HG02885 (cell line): ENCODE measurements around the gene ZNF287.
"Not testable (repeated sequence)": the region's sequence is repeated elsewhere in the genome, so short reads cannot be mapped to it uniquely, and the experiment has no call there.

ENCODE experiments used
- ATAC-seq: cut with Tn5 transposase; IDR thresholded peaks from one replicate; pipeline ENCODE4 v1.9.1; 2021; ENCODE audit warnings: mild to moderate bottlenecking; ENCODE audit not compliant: unreplicated experiment, poor library complexity

The ZNF287 gene

GRCh38 chr17:16568541-16569357 lies at the start of gene ZNF287:
ZNF287 (minus strand) TSS chr17:16569204; CDS start chr17:16567731, 1,473 bp downstream.
- ATAC-seq = peak; percentile 94

- ATAC-seq = no peak
Measured at GRCh38 chr17:16617481-16618060, 48.6 kb upstream of the ZNF287 start.

DNA sequence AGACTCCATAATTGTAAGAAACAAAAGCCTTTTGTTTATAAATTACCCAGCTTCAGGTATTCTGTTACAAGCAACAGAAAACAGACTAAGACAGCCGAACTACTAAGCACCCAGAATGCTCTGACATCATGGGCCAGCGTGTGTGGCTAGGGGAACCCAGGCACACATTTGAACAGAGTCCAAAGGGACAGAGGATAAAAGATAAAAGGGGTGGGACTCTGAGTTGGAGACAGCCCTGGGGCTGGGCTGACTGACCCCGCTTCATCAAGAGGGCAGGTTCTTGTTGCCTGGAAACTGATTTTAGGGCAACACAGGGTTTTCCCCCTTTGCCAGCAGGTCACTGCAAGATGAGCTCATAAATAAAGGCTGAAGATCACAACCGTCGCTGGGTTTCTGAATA lies 30.5 kb upstream of the ZNF287 start:
- no peak for ATAC-seq

DNA sequence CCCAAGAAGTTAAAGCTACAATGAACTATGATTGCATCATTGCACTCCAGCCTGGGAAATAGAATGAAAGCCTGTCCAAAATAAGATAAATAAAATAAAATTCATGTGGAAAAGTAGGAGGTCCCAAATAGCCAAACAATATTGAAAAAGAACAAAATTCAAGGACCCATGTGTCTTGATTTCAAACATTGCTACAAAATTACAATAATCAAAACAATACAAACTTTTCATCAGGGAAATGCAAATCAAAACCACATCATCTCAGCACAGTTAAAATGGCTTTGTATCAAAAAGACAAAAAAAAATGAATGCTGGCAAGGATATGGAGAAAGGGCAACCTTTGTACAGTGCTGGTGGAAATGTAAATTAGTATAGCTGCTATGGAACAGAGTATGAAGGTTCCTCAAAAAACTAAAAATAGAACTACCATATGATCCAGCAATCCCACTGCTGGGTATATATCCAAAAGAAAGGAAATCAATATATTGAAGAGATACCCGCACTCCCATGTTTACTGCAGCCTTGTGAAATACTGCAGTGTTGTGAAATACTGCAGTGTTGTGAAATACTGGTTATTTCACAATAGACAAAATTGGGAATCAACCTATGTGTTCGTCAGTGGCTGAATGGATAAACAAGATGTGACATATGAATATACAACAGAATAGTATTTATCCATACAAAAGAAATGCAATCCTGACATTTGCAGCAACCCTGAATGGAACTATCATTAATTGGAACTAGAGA lies 24.5 kb upstream of the ZNF287 start:
- no peak for ATAC-seq

DNA sequence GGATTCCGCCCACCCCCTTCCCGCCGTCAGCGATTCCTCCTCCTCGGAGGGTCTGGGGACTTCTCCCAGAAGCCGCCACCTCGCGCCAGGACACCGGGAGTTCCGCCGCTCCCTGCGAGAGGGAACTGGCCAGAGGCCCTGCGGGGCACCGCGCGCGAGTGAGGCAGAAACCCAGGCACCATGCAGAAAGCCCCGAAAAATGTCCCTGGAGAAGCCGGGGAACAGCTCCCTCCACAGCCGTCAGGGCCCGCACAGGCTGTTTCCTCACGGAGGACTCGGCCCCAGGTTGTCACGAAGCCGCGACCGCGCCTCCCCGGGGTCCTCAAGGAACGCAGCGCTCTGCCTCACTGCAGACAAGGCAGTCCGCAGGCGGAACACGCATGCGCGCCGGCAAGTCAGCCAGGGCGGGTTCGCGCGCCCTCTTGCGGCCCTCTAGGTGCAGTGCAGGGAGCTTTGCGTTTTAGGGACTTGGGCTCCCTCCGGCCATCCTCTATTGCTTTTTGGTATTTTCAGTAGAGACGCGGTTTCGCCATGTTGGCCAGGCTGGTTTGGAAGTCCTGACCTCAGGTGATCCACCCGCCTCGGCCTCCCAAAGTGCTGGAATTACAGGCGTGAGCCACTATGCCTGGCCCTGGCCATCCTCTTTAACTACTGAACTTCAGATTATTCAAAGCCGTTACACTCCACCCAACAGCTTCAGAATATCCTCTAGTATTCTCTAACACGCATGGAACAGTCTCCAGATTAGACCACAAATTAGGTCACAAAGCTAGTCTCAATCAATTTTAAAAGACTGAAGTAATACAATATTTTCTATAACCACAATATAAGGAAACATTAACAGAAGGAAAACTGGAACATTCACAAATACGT lies 20.3 kb upstream of the ZNF287 start:
- ATAC-seq = peak; percentile 84

DNA sequence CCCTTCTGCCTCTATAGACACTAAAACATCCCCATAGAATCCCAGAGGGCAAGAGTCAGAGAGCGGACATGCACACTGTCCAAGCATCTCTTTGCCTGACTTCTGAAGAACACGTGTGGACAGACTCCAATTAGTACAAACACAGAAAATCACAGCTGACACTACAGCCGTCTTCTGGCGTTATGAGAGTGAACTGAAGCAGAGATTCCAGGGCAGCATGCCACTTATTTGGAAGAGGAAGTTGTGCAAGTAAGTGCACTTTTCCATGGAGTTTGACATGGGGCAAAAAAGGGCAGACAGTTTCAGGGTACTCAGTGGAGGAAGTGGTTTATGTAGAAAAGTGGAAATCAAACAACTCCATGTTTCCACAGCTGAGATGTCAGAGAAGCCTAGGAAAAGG lies 16.8 kb upstream of the ZNF287 start:
- no peak for ATAC-seq

DNA sequence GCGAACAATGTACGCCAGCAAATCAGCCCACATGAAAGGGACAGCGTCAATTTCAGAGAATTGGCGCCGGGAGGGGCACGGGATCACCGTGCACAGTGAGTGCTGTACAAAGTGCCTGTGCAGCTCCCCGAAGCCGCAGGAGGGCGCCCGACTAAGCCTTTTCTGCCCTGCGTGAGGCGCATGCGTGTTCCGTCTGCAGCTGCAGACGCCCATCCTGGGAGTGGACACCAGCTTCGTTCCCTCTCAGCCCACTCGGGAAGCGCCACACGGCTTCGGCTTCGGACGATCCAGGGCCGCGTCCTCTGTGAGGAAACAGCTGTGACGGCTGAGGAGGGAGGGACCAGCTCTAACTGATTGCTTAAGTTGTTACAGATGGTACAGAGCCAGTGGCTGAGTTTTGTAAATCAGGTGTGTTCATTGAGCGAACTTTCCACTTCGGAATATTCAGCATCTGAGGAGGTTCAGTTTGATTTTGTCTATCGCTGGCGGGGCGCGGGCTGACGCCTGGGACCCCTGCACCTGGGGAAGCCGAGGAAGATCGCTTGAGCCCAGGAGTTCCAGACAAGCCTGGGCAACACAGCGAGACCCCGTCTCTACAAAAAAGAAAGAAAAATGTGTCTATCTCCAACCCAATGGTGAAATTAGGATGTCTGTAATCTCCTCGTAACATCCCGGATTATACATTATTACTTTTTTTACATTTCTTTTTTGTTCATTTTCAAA lies 15.4 kb upstream of the ZNF287 start:
- ATAC-seq = no peak

DNA sequence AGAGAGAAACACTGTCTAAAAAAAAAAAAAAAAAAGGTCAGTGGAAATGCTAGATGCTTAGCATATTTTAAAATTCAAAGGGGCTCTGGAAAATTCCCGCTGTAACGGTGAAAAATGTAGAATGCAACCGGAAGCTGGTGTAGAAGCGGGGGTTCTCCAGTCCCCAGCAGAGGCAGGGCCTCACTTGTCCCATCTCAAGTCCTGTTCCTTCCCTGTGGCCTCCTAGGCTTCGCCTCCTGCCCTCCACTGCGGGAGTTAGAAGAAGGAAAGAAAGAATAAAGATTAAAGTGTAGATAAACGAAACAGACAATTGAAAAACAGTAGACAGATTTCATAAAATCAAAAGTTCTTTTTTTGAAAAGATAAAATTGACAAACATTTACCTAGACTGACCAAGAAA lies 14.8 kb upstream of the ZNF287 start:
- ATAC-seq = no peak

- ATAC-seq = no peak
Measured at GRCh38 chr17:16573466-16573865, 4.5 kb upstream of the ZNF287 start.

DNA sequence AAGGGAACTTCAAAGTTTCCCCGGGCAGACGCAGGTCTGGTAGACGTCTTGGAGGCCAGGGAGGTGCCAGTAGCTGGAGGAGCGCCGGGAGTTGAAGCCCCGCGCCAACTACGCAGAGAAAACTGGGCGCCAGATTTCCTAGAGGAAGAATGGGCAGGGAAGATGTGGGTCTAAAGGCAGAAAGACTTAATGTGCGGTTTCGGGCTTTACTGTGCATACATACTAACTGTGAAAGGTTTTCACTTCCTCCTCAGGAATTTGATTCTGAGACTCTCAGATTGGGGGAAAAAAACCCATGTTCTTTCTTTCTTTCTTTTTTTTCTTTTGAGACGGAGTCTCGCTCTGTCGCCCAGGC lies 331 bp upstream of the ZNF287 start:
- peak; percentile 35 for ATAC-seq

GRCh38 chr17:16552637-16553045 lies 16.4 kb downstream of the ZNF287 start:
- ATAC-seq = no peak

DNA sequence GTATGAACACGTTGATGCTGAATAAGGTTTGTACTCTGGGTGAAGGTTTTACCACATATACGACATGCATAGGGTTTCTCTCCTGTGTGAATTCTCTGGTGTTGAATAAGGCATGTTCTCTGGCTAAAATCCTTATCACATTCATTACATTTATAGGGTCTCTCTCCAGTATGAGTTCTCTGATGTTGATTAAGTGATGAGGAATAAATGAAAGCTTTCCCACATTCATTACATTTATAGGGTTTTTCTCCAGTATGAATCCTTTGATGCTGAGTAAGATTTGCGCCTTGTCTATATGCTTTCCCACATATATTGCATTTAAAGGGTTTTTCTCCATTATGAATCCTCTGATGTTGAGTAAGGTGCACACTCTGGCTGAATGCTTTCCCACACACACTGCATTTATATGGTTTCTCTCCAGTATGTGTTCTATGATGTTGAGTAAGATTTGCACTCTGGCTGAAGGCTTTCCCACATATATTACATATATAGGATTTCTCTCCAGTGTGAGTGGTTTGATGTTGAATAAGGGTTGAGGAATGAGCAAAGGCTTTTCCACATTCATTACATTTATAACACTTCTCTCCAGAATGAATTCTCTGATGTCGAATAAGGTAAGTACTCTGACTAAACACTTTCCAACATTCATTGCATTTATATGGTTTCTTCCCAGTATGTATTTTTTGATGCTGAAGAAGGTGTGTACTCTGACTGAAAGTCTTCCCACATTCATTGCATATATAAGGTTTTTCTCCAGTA lies 16.9 kb downstream of the ZNF287 start:
- ATAC-seq = no peak

- ATAC-seq = no peak
Measured at GRCh38 chr17:16537130-16537458, 31.9 kb downstream of the ZNF287 start.

- no peak for ATAC-seq
Measured at GRCh38 chr17:16534236-16534635, 34.8 kb downstream of the ZNF287 start.

GRCh38 chr17:16529906-16530305 lies 39.1 kb downstream of the ZNF287 start:
- no peak for ATAC-seq

- ATAC-seq = no peak
Measured at GRCh38 chr17:16527298-16527697, 41.7 kb downstream of the ZNF287 start.

DNA sequence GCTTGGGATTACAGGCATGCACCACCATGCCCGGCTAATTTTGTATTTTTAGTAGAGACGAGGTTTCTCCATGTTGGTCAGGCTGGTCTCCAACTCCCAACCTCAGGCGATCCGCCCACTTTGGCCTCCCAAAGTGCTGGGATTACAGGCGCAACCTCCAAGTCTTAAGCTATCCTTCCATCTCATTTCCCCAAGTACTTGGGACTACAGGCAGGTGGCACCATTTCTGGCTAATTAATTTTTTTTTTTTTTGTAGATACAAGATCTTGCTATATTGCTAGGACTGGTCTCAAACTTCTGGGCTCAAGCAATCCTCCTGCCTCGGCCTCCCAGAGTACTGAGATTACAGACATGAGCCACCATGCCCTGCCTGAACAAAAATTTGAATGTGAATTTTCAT lies 43.4 kb downstream of the ZNF287 start:
- ATAC-seq = not testable (repeated sequence)

GRCh38 chr17:16521070-16521727 lies 47.8 kb downstream of the ZNF287 start:
- ATAC-seq = peak; percentile 72

GRCh38 chr17:16519021-16519420 lies 50.0 kb downstream of the ZNF287 start:
- ATAC-seq = no peak
